Natural killer cell treated with Interleukin-12 subunit alpha and Interleukin-12 subunit beta and Interleukin-15 and Interleukin-18, amount 100 ng/mL, for 72 hours (primary cell): Measurements from ENCODE around the gene TMEM117. TPM values are rescaled to one million over a fixed set of nuclear protein-coding genes. Genes with fewer than 3 reads are reported as not detected.
"Not testable (repeated sequence)": the region's sequence is repeated elsewhere in the genome, so short reads cannot be mapped to it uniquely, and the experiment has no call there.

ENCODE experiments used
- ATAC-seq, 2 donors: fragments of 150-1000 bp; cut with Tn5 transposase in 1 of 2; sonication (Bioruptor Pico), chemical (Tn5 transposase) in 1 of 2; 2 replicates each; pipeline ENCODE4 v1.10.0; 2021
- DNase-seq: peaks from one replicate; pipeline ENCODE4 v3.0.0; 2022; ENCODE audit warnings: low spot score
- H3K27ac Mint-ChIP-seq, 2 donors: 1 replicate in 1 of 2; 2 replicates in 1 of 2; pipeline ENCODE4 v1.8.0; 2022; ENCODE audit warnings: mixed read lengths in 2 of 2, mild to moderate bottlenecking in 1 of 2, moderate library complexity in 1 of 2
- H3K27me3 Mint-ChIP-seq, 2 donors: 1 replicate in 1 of 2; 2 replicates in 1 of 2; pipeline ENCODE4 v1.8.0; 2022; ENCODE audit warnings: mixed read lengths in 2 of 2
- H3K36me3 Mint-ChIP-seq: one replicate; pipeline ENCODE4 v1.8.0; 2022; ENCODE audit warnings: mixed read lengths
- H3K4me1 Mint-ChIP-seq, 2 donors: 1 replicate in 1 of 2; 2 replicates in 1 of 2; pipeline ENCODE4 v1.8.0; 2022; ENCODE audit warnings: low read depth in 2 of 2, mixed read lengths in 2 of 2, mild to moderate bottlenecking in 1 of 2
- H3K4me3 Mint-ChIP-seq: one replicate; pipeline ENCODE4 v1.8.0; 2022; ENCODE audit warnings: mixed read lengths
- H3K9me3 Mint-ChIP-seq: 2 replicates; pipeline ENCODE4 v1.8.0; 2022; ENCODE audit warnings: mixed read lengths
- total RNA-seq, 2 donors: library from RNA; stranded (reverse); gene quantifications; one replicate each; pipeline ENCODE4 v1.2.3, GENCODE V29; 2022

TMEM117 gene
- total RNA-seq, 2 donors from 2014 or later, result 2.4 to 5.0 TPM

DNA sequence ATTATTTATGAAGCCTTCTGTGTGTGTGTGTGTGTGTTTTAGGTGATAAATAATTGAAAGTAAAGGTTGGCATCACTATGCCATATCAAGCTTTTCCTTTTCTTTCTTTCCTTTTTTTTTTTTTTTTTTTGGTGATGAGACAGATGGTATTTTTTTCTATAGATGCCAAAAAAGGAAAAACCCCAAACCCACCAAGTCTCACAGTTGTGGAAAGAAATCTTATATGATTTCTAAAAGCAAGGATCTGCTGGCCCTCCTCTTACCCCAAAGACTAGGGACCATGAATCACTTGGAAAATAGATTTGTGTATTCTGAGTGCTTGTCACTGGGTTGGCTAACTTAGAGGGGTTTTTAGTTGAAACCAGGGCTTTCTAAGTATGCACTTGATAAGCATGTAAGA is 181.3 kb downstream of the TMEM117 start:
- Mint-ChIP-seq H3K36me3 (no peaks in the 10 kb centered on the region), H3K4me3 (no peak overlapping the region), H3K27me3 (no peaks in the 10 kb centered on the region), H3K27ac (no peak overlapping the region), H3K4me1 (no peaks in the 10 kb centered on the region), H3K9me3 (no peaks in the 10 kb centered on the region)
- DNase-seq (no peak), ATAC-seq (no peak)

DNA sequence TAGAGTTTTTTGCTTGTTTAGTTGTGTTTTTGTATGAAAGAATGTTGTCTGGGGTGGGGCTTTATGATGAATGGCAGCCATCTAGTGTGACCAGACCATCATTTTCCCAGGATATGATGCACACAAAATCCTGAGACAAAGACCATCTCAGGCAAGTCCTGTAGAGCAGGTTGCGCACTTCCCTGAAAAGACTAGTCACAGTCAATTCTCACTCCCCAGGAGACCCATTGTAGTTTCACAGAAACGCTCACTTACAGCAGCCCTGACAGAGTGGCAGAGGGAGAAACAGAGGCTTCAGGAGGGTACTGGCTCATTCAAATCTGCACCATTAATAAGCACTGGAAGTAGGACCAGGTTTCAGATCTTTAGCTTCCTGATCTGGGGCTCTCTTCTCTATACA is 183.2 kb downstream of the TMEM117 start:
- no peaks in the 10 kb centered on the region for H3K4me1 Mint-ChIP-seq
- no peak for ATAC-seq
- H3K27ac Mint-ChIP-seq, result no peak overlapping the region
- no peaks in the 10 kb centered on the region for H3K27me3 Mint-ChIP-seq
- DNase-seq, result no peak
- H3K36me3 Mint-ChIP-seq, result no peaks in the 10 kb centered on the region
- H3K4me3 Mint-ChIP-seq, result no peak overlapping the region
- no peaks in the 10 kb centered on the region for H3K9me3 Mint-ChIP-seq

DNA sequence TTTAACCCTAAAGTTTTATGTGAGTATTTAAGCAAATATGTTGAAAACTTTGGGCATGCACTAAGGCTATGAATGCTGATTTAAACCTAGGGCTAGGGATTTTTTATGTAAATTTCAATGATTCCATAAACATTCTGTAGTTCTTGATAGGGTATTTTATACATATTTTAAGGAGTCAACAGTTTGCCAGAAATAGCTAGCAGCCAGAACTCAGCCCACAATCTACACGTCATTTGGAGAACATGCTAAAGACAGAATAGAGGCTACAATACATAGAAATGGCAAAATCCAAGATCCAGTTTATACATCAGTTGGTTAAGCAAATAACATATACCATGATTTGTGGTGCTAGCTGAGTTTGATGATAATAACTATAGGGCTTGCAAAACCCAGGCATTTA is 184.7 kb downstream of the TMEM117 start:
- Mint-ChIP-seq H3K27ac (no peak overlapping the region), H3K27me3 (no peaks in the 10 kb centered on the region), H3K4me1 (no peaks in the 10 kb centered on the region), H3K9me3 (no peaks in the 10 kb centered on the region), H3K4me3 (no peak overlapping the region), H3K36me3 (no peaks in the 10 kb centered on the region)
- ATAC-seq, result no peak
- DNase-seq, result no peak

DNA sequence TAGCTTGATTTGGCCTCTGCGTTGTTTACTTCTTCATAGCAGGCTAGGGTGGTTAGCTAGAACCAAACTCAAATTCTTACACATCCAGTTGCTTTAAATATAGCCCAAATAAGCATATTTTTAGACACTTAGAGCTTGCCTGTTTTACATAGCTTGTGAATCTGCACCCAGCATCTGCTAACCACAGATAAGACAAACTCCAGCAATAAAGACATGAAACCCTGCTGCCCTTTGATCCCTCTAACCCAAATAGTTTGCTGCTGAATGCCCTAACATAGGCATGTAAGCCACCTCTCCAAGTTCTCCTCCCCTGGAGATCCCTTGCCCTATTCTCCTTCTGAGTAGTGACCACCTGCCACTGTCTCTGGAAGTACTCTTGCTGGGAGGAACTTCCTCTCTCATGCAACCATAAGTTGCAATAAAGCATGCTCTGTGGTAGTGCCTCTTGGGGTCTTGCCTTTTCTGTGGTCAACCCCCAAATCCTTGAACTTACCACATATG is 185.6 kb downstream of the TMEM117 start:
- Mint-ChIP-seq H3K36me3 (no peaks in the 10 kb centered on the region), H3K27ac (no peak overlapping the region), H3K9me3 (no peaks in the 10 kb centered on the region), H3K27me3 (no peaks in the 10 kb centered on the region), H3K4me3 (no peak overlapping the region), H3K4me1 (no peaks in the 10 kb centered on the region)
- ATAC-seq, result no peak
- no peak for DNase-seq

DNA sequence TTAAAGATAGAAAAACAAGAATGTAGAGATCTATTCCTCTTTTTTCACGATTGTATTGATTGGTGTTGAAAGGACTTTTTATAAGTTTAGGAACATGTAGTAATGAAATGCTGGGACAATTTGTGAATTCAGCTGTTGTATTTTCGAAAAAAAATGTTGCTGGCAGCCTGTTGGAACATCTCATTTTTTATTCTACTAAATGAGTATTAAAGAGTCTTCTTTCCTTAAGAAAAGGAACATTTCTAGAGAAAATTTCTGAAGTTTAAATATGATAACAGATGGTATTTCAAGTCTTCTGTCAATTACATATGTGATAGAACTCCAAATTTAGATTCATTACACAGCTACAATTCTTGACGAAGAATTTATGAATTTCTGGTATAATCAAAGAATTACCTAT is 189.6 kb downstream of the TMEM117 start:
- Mint-ChIP-seq H3K4me1 (no peaks in the 10 kb centered on the region), H3K36me3 (no peaks in the 10 kb centered on the region), H3K27me3 (no peaks in the 10 kb centered on the region), H3K4me3 (no peak overlapping the region), H3K9me3 (no peaks in the 10 kb centered on the region), H3K27ac (no peak overlapping the region)
- ATAC-seq (no peak), DNase-seq (no peak)

DNA sequence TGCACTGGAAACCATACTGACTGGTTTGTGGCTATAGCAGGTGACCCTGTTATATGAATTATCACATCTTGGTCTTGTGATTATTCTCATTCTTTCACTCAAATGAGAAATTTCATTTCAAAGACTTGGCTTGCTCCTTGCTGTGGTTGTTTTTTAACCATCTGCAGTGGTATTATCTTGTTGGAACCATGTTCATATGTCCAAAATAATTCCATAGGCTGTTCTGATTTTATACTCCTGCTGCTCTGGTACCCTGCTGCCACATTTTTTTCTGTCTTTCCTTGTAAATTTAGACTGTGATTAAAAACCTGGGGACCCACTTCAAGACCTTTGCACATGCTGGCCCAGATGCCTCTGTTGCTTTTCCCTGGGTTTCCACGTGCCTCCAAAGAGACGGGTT is 190.2 kb downstream of the TMEM117 start:
- Mint-ChIP-seq H3K4me3 (no peak overlapping the region), H3K36me3 (no peaks in the 10 kb centered on the region), H3K4me1 (no peaks in the 10 kb centered on the region), H3K27me3 (no peaks in the 10 kb centered on the region), H3K27ac (no peak overlapping the region), H3K9me3 (no peaks in the 10 kb centered on the region)
- DNase-seq (no peak), ATAC-seq (no peak)

DNA sequence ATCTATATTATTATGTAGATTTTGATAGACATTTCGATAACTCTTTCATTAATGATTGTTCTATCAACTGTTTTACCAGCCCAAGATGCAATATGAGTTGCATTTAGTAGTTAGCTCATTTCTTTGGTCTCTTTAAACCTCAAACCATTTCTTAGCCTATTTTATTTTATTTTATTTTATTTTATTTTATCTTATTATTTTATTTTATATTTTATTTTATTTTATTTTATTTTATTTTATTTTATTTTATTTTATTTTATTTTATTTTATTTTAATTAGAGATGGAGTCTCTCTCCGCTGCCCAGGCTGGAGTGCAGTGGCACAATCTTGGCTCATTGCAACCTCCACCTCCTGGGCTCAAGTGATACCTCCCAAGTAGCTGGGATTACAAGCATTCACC is 191.0 kb downstream of the TMEM117 start:
- H3K27me3 Mint-ChIP-seq, H3K9me3 Mint-ChIP-seq, ATAC-seq, H3K4me3 Mint-ChIP-seq, DNase-seq, H3K27ac Mint-ChIP-seq, H3K4me1 Mint-ChIP-seq, H3K36me3 Mint-ChIP-seq: not testable (repeated sequence)

DNA sequence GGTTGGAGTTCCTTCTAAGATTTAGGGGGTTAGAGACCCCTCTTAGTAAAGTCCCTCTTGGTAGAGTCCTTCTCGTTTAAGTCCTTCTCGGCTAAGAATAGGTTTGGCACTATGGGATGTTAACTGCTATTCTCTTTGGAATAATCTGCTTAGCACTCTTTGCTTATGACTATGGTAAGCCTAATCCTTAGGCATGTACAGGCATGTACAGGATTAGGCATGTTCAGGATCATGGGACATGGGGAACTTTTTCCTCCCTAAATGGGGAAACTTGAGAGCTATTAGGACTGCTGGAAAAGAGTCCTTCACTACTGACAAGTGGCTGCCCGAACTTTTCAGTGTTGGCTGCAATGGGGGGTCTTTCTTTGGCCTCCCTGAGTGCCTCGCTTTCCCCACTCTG is 193.3 kb downstream of the TMEM117 start:
- Mint-ChIP-seq H3K27me3 (no peaks in the 10 kb centered on the region), H3K36me3 (no peaks in the 10 kb centered on the region), H3K27ac (no peak overlapping the region), H3K4me3 (no peak overlapping the region), H3K4me1 (no peaks in the 10 kb centered on the region), H3K9me3 (no peaks in the 10 kb centered on the region)
- no peak for DNase-seq
- ATAC-seq, result no peak

DNA sequence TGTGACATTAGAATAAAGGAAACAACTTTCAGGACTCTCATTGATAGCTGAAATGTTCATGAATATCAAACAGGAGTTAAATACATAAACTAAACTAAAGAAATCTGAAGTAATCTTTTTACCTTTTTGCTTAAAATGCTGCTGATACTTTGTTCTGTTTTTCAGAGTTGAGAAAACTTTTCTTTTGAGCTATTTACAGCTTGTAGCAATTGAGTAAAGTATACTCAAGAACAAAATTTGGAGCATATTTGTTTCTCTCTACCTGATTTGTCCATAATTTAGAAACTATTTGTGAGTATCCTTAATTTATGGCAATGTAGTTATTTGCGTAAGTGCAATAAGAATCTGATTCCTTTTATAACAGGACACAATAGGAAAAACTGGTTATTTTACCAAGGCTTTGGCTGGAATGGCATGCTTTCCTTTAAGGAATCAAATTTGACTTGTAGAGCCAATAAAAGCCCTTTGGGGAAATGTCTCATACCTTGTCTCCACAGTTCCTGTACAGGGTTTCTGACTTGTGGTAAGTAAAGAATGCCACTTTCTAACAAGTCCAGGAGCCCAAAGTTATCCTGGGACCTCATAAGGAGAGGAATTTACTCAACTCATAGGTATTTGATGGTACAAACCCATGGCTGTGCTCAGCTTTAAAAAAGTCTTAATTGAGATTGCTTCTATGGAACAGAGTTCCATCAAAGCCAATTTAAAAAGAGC is 195.7 kb downstream of the TMEM117 start:
- no peaks in the 10 kb centered on the region for H3K27me3 Mint-ChIP-seq
- no peak overlapping the region for H3K27ac Mint-ChIP-seq
- H3K4me3 Mint-ChIP-seq, result no peak overlapping the region
- no peaks in the 10 kb centered on the region for H3K4me1 Mint-ChIP-seq
- no peak for DNase-seq
- H3K9me3 Mint-ChIP-seq, result no peaks in the 10 kb centered on the region
- ATAC-seq, result no peak
- H3K36me3 Mint-ChIP-seq, result no peaks in the 10 kb centered on the region

DNA sequence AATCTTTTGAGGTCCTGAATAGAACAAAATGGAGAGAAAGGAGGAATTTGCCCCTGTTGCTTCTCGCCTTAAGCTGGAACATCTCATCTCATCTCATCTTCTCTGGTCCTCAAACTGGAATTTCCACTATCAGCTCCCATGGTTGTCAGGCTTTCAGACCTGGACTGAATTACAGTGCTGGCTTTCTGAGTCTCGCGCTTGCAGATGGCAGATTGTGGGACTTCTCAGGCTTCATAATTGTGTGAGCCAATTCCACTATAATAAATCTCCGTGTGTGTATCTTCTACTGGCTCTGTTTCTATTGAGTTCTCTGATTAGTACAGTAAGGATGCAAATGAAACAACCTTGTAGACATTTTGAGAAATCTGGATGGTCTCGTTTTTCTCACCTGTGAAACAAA is 199.0 kb downstream of the TMEM117 start:
- Mint-ChIP-seq H3K4me3 (no peak overlapping the region), H3K4me1 (no peaks in the 10 kb centered on the region), H3K27me3 (no peaks in the 10 kb centered on the region), H3K9me3 (no peaks in the 10 kb centered on the region), H3K36me3 (no peaks in the 10 kb centered on the region), H3K27ac (no peak overlapping the region)
- DNase-seq (no peak), ATAC-seq (no peak)

DNA sequence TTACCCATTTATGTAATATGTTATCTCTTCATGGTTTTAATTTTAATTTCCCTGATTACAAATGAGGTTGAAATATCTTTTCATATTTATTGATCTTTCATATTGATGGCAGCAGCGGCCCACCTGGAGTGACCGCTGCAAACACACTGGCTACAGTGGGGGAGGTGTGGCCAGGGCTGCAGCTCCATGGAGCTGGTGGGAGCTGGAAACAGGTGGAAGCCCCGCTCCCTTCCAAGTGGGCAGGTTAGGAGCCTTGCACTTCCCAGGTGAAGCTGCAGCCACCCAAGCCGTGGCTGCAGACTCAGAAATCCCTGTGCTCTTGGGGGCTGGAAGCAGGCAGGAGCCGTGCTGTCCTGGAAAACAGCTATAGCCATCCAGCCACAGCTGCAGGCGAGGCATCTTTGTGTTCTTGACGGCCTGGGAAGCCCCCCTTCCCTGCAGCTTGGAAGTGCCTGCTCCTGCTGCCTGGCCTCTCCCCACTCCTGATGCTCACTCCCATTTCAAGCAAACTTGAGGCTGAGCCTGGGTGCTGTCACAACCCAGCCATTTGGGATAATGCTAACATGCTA is 201.1 kb downstream of the TMEM117 start:
- ATAC-seq, result no peak
- H3K27me3 Mint-ChIP-seq, result no peaks in the 10 kb centered on the region
- no peak overlapping the region for H3K27ac Mint-ChIP-seq
- no peak overlapping the region for H3K4me3 Mint-ChIP-seq
- no peak for DNase-seq
- H3K9me3 Mint-ChIP-seq, result no peaks in the 10 kb centered on the region
- no peaks in the 10 kb centered on the region for H3K36me3 Mint-ChIP-seq
- H3K4me1 Mint-ChIP-seq, result no peaks in the 10 kb centered on the region

DNA sequence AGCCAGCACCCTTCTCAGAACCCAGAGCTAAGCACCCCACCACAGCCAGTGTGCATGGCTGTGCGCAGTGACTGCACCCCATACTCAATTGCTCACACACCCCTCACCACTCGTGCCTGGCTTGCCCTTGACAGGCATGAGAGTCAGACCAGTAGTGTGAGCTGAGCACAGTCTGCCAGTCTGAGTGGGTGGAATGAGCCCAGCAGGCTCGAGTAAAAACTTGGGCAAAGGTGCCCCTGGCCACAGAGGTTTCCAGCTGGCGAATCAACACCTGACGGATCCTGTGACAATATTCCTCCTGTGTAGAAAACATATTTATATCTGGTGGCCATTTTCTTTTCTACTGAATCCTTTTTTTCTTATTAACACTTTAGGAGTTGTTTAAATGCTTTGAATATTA is 202.5 kb downstream of the TMEM117 start:
- Mint-ChIP-seq H3K27ac (no peak overlapping the region), H3K4me1 (no peaks in the 10 kb centered on the region), H3K27me3 (no peaks in the 10 kb centered on the region), H3K9me3 (no peaks in the 10 kb centered on the region), H3K36me3 (no peaks in the 10 kb centered on the region), H3K4me3 (no peak overlapping the region)
- no peak for ATAC-seq
- DNase-seq, result no peak

DNA sequence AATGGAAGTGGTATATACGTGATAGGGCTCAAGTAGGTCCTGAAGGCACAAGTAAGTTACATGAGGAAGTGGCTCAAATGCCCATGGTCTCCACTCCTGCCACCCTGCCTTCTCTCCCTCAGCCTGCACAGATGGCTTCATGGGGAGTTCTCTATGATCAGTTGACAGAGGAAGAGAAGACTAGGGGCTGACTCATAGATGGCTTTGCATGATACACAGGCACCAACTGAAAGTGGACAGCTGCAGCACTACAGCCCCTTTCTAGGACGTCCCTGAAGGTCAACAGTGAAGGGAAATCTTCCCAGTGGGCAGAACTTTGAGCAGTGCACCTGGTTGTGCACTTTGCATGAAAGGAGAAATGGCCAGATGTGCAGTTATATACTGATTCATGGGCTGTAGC is 208.6 kb downstream of the TMEM117 start:
- DNase-seq, H3K4me3 Mint-ChIP-seq, H3K27ac Mint-ChIP-seq, H3K36me3 Mint-ChIP-seq, H3K27me3 Mint-ChIP-seq, ATAC-seq, H3K4me1 Mint-ChIP-seq, H3K9me3 Mint-ChIP-seq: not testable (repeated sequence)

DNA sequence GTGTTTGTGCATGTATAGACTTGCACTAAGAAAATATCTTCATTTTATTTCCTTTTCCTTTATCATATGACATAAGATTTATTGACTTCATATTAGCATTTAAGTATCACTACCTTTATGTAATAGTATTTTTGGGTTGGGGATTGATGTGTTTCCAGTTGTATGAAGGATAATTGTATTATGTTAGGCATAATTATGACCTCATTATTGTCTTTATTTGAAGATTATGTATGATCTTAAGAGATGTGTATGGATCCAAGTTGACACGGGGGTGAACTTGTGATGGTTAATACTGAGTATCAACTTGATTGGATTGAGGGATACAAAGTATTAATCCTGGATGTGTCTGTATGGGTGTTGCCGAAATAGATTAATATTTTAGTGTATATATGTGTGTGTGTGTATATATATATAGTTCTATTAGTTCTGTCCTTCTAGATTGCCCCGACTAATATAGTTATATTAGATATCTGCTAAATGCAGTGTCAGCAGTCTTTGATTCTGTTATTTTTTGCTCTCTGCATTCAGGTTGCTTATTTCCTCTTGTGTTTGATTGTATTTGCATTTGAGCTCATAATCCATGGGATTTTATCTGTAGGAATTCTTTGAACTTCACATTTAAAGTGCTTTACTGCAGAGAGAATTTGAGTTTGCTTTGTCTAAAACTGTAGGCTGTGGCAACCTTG is 211.0 kb downstream of the TMEM117 start:
- Mint-ChIP-seq H3K4me1 (no peaks in the 10 kb centered on the region), H3K27me3 (no peaks in the 10 kb centered on the region), H3K9me3 (peaks cover 4% of the 10 kb centered on the region), H3K27ac (no peak overlapping the region), H3K36me3 (no peaks in the 10 kb centered on the region), H3K4me3 (no peak overlapping the region)
- DNase-seq, result no peak
- ATAC-seq, result no peak
